Sigmoid colon (tissue), 7 donors: Measurements from ENCODE around the gene ZDHHC16. TPM values are rescaled to one million over a fixed set of nuclear protein-coding genes. Genes with fewer than 3 reads are reported as not detected.

Source experiments
- DNase-seq: peaks from one replicate; pipeline ENCODE4 v3.0.0-alpha.2; 2019
- H3K27ac ChIP-seq, 4 donors: fragments of 200-600 bp; sonication (generic); one replicate each; pipeline ENCODE4 v1.5.1; 2016 to 2019; ENCODE audit warnings: mild to moderate bottlenecking in 1 of 4
- H3K27me3 ChIP-seq, 3 donors: fragments of 200-600 bp; sonication (generic); one replicate each; pipeline ENCODE4 v1.5.1; 2019; ENCODE audit warnings: mild to moderate bottlenecking in 1 of 3
- H3K36me3 ChIP-seq, 4 donors: fragments of 200-600 bp; sonication (generic); one replicate each; pipeline ENCODE4 v1.5.1; 2016 to 2019
- H3K4me1 ChIP-seq, 4 donors: fragments of 200-600 bp; sonication (generic); one replicate each; pipeline ENCODE4 v1.5.1; 2017 to 2019
- H3K4me3 ChIP-seq, 4 donors: fragments of 200-600 bp; sonication (generic); one replicate each; pipeline ENCODE4 v1.5.1; 2017 to 2019; ENCODE audit warnings: mild to moderate bottlenecking in 2 of 4, moderate library complexity in 1 of 4
- H3K9me3 ChIP-seq, 4 donors: fragments of 200-600 bp in 3 of 4; sonication (generic) in 3 of 4; one replicate each; pipeline versions ENCODE4 v1.5.1 to v1.6.1; 2013 to 2019
- CTCF ChIP-seq, 4 experiments: fragments of 450-650 bp in 3 of 4; fragments of 200-600 bp in 1 of 4; IDR thresholded peaks; one replicate each; pipeline ENCODE4 v1.5.1; 2016 to 2019; ENCODE audit warnings: antibody characterized with exemption in 4 of 4, mild to moderate bottlenecking in 3 of 4, moderate library complexity in 2 of 4
- EP300 ChIP-seq, 4 donors: sonication (generic); formaldehyde crosslinking; IDR thresholded peaks; one replicate each; pipeline ENCODE4 v1.6.1; 2017; ENCODE audit warnings: antibody characterized with exemption in 4 of 4
- POLR2A ChIP-seq, 2 donors: fragments of 450-650 bp; IDR thresholded peaks; one replicate each; pipeline ENCODE4 v1.6.1; 2016; ENCODE audit warnings: antibody characterized with exemption in 2 of 2, mild to moderate bottlenecking in 2 of 2, moderate library complexity in 2 of 2
- POLR2AphosphoS5 ChIP-seq, 4 donors: sonication (generic); formaldehyde crosslinking; IDR thresholded peaks; one replicate each; pipeline ENCODE4 v1.6.1; 2017; ENCODE audit warnings: antibody characterized with exemption in 4 of 4
- WGBS, 2 donors: extraction: QIAGEN DNeasy Blood & Tissue Kit; methylation state at CpG; one replicate each; pipeline ENCODE4 v1.1.7; 2013; 5-methylcytosine and 5-hydroxymethylcytosine counted together
- intact Hi-C: fragments of 100-400 bp; cut with DNase I; formaldehyde crosslinking; loops from one replicate; pipeline ENCODE4 v1.15.1; 2023
- polyA plus RNA-seq, 3 donors: library from polyadenylated mRNA; stranded (reverse); fragments of 200-250 nt; gene quantifications; one replicate each; pipeline ENCODE4 v1.2.3, GENCODE V29; 2013
- total RNA-seq, 4 donors: library from RNA; depleted of rRNA; stranded (reverse); fragments of >200 nt; gene quantifications; one replicate each; pipeline ENCODE4 v1.1.0, GENCODE V29; 2016
- donor health status: healthy with polysubstance abuse.
- donor health status: Bipolar disorder and iron deficiency.
- donor health status: healthy.

Gene ZDHHC16
- total and polyA plus RNA-seq, 7 donors = 15.7 to 36.3 (median 22.9) TPM

- no peak for DNase-seq
Measured at GRCh38 chr10:97434055-97434454, 11.9 kb upstream of the ZDHHC16 start.

GRCh38 chr10:97434557-97434956 is 11.4 kb upstream of the ZDHHC16 start:
- H3K36me3 ChIP-seq = peaks cover 27 to 89% (median 56%) of the 10 kb centered on the region in 4 donors
- intact Hi-C loops = no loop called here
- DNase-seq = no peak

More at GRCh38 chr10:97434055-97434454, 11.9 kb upstream of the ZDHHC16 start:
- Histone ChIP-seq H3K9me3 (no peaks in the 10 kb centered on the region), H3K27ac (no peak overlapping the region), H3K27me3 (no peaks in the 10 kb centered on the region), H3K4me1 (no peaks in the 10 kb centered on the region), H3K4me3 (no peak overlapping the region), H3K36me3 (peaks cover 27 to 89% (median 54%) of the 10 kb centered on the region in 4 donors)
- no peak for TF ChIP-seq POLR2AphosphoS5 (IDR thresholded peaks at IDR 0.05)
- TF ChIP-seq CTCF (IDR thresholded peaks at IDR 0.05) = no peak
- intact Hi-C loops = no loop called here

GRCh38 chr10:97435211-97435610 is 10.8 kb upstream of the ZDHHC16 start:
- H3K36me3 ChIP-seq = peaks cover 27 to 89% (median 56%) of the 10 kb centered on the region in 4 donors

More at GRCh38 chr10:97434557-97434956, 11.4 kb upstream of the ZDHHC16 start:
- WGBS, 2 donors = 94 to 96% methylated on average over 1 of the region's 1 CpG
- no peak for TF ChIP-seq EP300 (IDR thresholded peaks at IDR 0.05)
- TF ChIP-seq CTCF (IDR thresholded peaks at IDR 0.05) = no peak
- TF ChIP-seq POLR2AphosphoS5 (IDR thresholded peaks at IDR 0.05) = no peak
- TF ChIP-seq POLR2A (IDR thresholded peaks at IDR 0.05) = no peak
- no peaks in the 10 kb centered on the region for H3K27me3 ChIP-seq
- H3K9me3 ChIP-seq = no peaks in the 10 kb centered on the region
- no peaks in the 10 kb centered on the region for H3K4me1 ChIP-seq
- H3K4me3 ChIP-seq = no peak overlapping the region
- H3K27ac ChIP-seq = no peak overlapping the region

GRCh38 chr10:97442277-97442676 is 3.7 kb upstream of the ZDHHC16 start:
- TF ChIP-seq CTCF (IDR thresholded peaks at IDR 0.05) (no peak), POLR2AphosphoS5 (IDR thresholded peaks at IDR 0.05) (no peak), POLR2A (IDR thresholded peaks at IDR 0.05) (no peak), EP300 (IDR thresholded peaks at IDR 0.05) (no peak)
- H3K36me3 ChIP-seq = peaks cover 5 to 54% (median 21%) of the 10 kb centered on the region in 4 donors
- peaks cover 0 to 22% (median 20%) of the 10 kb centered on the region in 4 donors for H3K4me1 ChIP-seq
- WGBS, 2 donors = 93 to 98% methylated on average over 1 of the region's 1 CpG
- intact Hi-C loops = no loop called here
- no peaks in the 10 kb centered on the region for H3K9me3 ChIP-seq
- DNase-seq = no peak
- no peak overlapping the region for H3K4me3 ChIP-seq
- no peaks in the 10 kb centered on the region for H3K27me3 ChIP-seq
- no peak overlapping the region for H3K27ac ChIP-seq

More at GRCh38 chr10:97435211-97435610, 10.8 kb upstream of the ZDHHC16 start:
- no peak for DNase-seq
- TF ChIP-seq POLR2AphosphoS5 (IDR thresholded peaks at IDR 0.05) (no peak), CTCF (IDR thresholded peaks at IDR 0.05) (no peak), EP300 (IDR thresholded peaks at IDR 0.05) (no peak), POLR2A (IDR thresholded peaks at IDR 0.05) (no peak)
- H3K27ac ChIP-seq = no peak overlapping the region
- intact Hi-C loops = no loop called here
- no peaks in the 10 kb centered on the region for H3K4me1 ChIP-seq
- H3K4me3 ChIP-seq = no peak overlapping the region
- no peaks in the 10 kb centered on the region for H3K9me3 ChIP-seq
- WGBS, 2 donors = 95% methylated on average over 6 of the region's 6 CpGs
- H3K27me3 ChIP-seq = no peaks in the 10 kb centered on the region

- Histone ChIP-seq H3K36me3 (peaks cover 0 to 34% (median 8%) of the 10 kb centered on the region in 4 donors), H3K9me3 (no peaks in the 10 kb centered on the region), H3K4me3 (no peak overlapping the region), H3K27ac (no peak overlapping the region), H3K27me3 (no peaks in the 10 kb centered on the region), H3K4me1 (peaks cover 0 to 35% (median 31%) of the 10 kb centered on the region in 4 donors)
- 86% methylated on average over 1 of the region's 1 CpG for WGBS, 2 donors
- intact Hi-C loops = loop anchor here (2.0 kb wide), 1 partner anchor 15 kb away; no protein-coding TSS in a partner anchor
- DNase-seq = no peak
- TF ChIP-seq POLR2A (IDR thresholded peaks at IDR 0.05) = no peak
- no peak for TF ChIP-seq CTCF (IDR thresholded peaks at IDR 0.05)
- no peak for TF ChIP-seq POLR2AphosphoS5 (IDR thresholded peaks at IDR 0.05)
- TF ChIP-seq EP300 (IDR thresholded peaks at IDR 0.05) = no peak
Measured at GRCh38 chr10:97444212-97444611, 1.8 kb upstream of the ZDHHC16 start.
